Stomach (tissue), 9 donors: ENCODE data around the gene FANK1. TPM values are rescaled to one million over a fixed set of nuclear protein-coding genes. Genes with fewer than 3 reads are reported as not detected.
"Not testable (repeated sequence)": the region's sequence is repeated elsewhere in the genome, so short reads cannot be mapped to it uniquely, and the experiment has no call there.

Experiments
- DNase-seq, 2 donors: peaks; one replicate each; pipeline versions ENCODE4 v3.0.0 to v3.0.0-alpha.2; 2013 to 2019
- H3K27ac ChIP-seq, 5 donors: fragments of 200-600 bp in 4 of 5; sonication (generic) in 4 of 5; one replicate each; pipeline ENCODE4 v1.5.1; 2013 to 2019; ENCODE audit warnings: mild to moderate bottlenecking in 1 of 5, moderate library complexity in 1 of 5
- H3K27me3 ChIP-seq, 3 donors: fragments of 200-600 bp; sonication (generic); one replicate each; pipeline ENCODE4 v1.5.1; 2017 to 2019; ENCODE audit warnings: mixed run types in 1 of 3
- H3K36me3 ChIP-seq, 4 donors: fragments of 200-600 bp; sonication (generic); 1 replicate in 3 of 4; 2 replicates in 1 of 4; pipeline ENCODE4 v1.5.1; 2016 to 2019
- H3K4me1 ChIP-seq, 4 donors: fragments of 200-600 bp; sonication (generic); one replicate each; pipeline ENCODE4 v1.5.1; 2016 to 2019
- H3K4me3 ChIP-seq, 4 donors: fragments of 200-600 bp; sonication (generic) in 3 of 4; one replicate each; pipeline ENCODE4 v1.5.1; 2016 to 2019; ENCODE audit warnings: mild to moderate bottlenecking in 1 of 4
- H3K9me3 ChIP-seq, 4 donors: fragments of 200-600 bp; sonication (generic); one replicate each; pipeline ENCODE4 v1.5.1; 2016 to 2019
- CTCF ChIP-seq, 7 experiments: fragments of 450-650 bp in 4 of 7; fragments of 200-600 bp in 3 of 7; sonication (generic) in 3 of 7; IDR thresholded peaks; one replicate each; pipeline ENCODE4 v1.5.1; 2016 to 2019; ENCODE audit warnings: antibody characterized with exemption in 7 of 7, control low read depth in 2 of 7, mild to moderate bottlenecking in 1 of 7
- EP300 ChIP-seq: sonication (generic); formaldehyde crosslinking; IDR thresholded peaks from one replicate; pipeline ENCODE4 v1.6.1; 2017; ENCODE audit warnings: antibody characterized with exemption
- POLR2A ChIP-seq, 4 donors: fragments of 450-650 bp; IDR thresholded peaks; one replicate each; pipeline ENCODE4 v1.6.1; 2016; ENCODE audit warnings: antibody characterized with exemption in 4 of 4, control low read depth in 2 of 4, mild to moderate bottlenecking in 1 of 4, moderate library complexity in 1 of 4
- POLR2AphosphoS5 ChIP-seq, 3 donors: sonication (generic); formaldehyde crosslinking; IDR thresholded peaks; one replicate each; pipeline ENCODE4 v1.6.1; 2016; ENCODE audit warnings: antibody characterized with exemption in 3 of 3
- WGBS, 5 donors: extraction: QIAGEN DNeasy Blood & Tissue Kit in 3 of 5; methylation state at CpG; one replicate each; pipeline versions ENCODE4 v1.1.5 to v1.1.7; 2013 to 2018; 5-methylcytosine and 5-hydroxymethylcytosine counted together
- intact Hi-C: fragments of 100-400 bp; cut with DNase I; formaldehyde crosslinking; loops from one replicate; pipeline ENCODE4 v1.15.1; 2023; ENCODE audit warnings: low total_unique reads
- polyA plus RNA-seq, 3 donors: library from polyadenylated mRNA; stranded (reverse); fragments of 200-250 nt; gene quantifications; one replicate each; pipeline ENCODE4 v1.2.3, GENCODE V29; 2013
- total RNA-seq, 5 donors: library from RNA; depleted of rRNA; stranded (reverse); fragments of >200 nt; gene quantifications; one replicate each; pipeline versions ENCODE4 v1.1.0 to v1.2.3, GENCODE V29; 2014 to 2016
- donor health status: healthy with polysubstance abuse.
- donor health status: Bipolar disorder and iron deficiency.
- donor health status: healthy.

FANK1 gene
- total and polyA plus RNA-seq, 8 donors, result 1.6 to 13.3 (median 6.4) TPM

- no peaks in the 10 kb centered on the region for H3K27me3 ChIP-seq
- peaks cover 0 to 6% (median 0%) of the 10 kb centered on the region in 4 donors for H3K9me3 ChIP-seq
- H3K27ac ChIP-seq, result no peak overlapping the region
- H3K36me3 ChIP-seq, result no peaks in the 10 kb centered on the region
- intact Hi-C loops, result no loop called here
- 72 to 87% (median 83%) methylated on average over 1 of the region's 1 CpG for WGBS, 5 donors
- DNase-seq, result no peak
- no peak for TF ChIP-seq POLR2A (IDR thresholded peaks at IDR 0.05)
- no peak for TF ChIP-seq CTCF (IDR thresholded peaks at IDR 0.05)
- no peak for TF ChIP-seq POLR2AphosphoS5 (IDR thresholded peaks at IDR 0.05)
- no peak for TF ChIP-seq EP300
- no peaks in the 10 kb centered on the region for H3K4me1 ChIP-seq
- H3K4me3 ChIP-seq, result no peak overlapping the region
Observed at GRCh38 chr10:125967533-125967932, 71.2 kb downstream of the FANK1 start.

- H3K9me3 ChIP-seq, H3K36me3 ChIP-seq, H3K27ac ChIP-seq, H3K4me1 ChIP-seq, H3K27me3 ChIP-seq, DNase-seq, H3K4me3 ChIP-seq, intact Hi-C loops: not testable (repeated sequence)
- WGBS, 5 donors, result 87 to 94% (median 91%) methylated on average over 6 to 36 of the region's 36 CpGs
Observed at GRCh38 chr10:125970077-125970630, 73.8 kb downstream of the FANK1 start.

DNA sequence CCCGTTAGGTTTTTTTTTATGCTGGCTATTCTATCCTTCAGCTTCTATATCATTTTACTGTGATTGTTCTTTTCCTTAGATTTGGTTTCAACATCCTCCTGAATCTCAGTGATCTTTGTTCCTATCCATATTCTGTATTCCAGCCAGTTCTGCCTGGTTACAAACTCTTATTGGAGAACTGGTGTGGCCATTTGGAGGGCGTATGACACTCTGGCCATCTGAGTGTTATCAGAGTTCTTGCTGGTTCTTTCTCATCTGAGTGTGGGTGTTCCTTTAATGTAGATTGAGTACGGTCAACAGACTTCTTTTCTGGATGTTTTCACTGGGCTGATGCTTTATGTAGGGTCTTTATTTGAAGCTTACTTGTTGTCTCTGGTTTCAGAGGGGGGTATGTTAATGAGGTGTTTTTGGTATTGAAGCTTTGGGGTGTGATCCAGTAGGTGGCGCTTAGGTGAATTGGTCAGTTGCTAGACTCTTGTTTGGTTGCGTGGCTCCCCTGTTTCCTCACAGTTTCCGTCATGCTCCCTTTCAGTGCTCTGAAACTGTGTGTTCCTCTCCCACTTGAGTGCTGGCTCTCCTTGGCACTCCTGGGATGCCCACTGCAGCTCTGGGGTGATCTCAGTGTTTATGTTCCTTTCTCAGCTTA, 80.7 kb downstream of the FANK1 start:
- H3K36me3 ChIP-seq, result no peaks in the 10 kb centered on the region
- no peaks in the 10 kb centered on the region for H3K4me1 ChIP-seq
- 87 to 97% (median 92%) methylated on average over 6 of the region's 6 CpGs for WGBS, 5 donors
- H3K27me3 ChIP-seq, result peaks cover 0 to 1% (median 0%) of the 10 kb centered on the region in 3 donors
- H3K27ac ChIP-seq, result no peak overlapping the region
- no peak overlapping the region for H3K4me3 ChIP-seq
- intact Hi-C loops, result no loop called here
- no peaks in the 10 kb centered on the region for H3K9me3 ChIP-seq
- no peak for DNase-seq
- TF ChIP-seq EP300, result no peak
- no peak for TF ChIP-seq POLR2A (IDR thresholded peaks at IDR 0.05)
- no peak for TF ChIP-seq POLR2AphosphoS5 (IDR thresholded peaks at IDR 0.05)
- TF ChIP-seq CTCF (IDR thresholded peaks at IDR 0.05), result no peak

GRCh38 chr10:125979976-125980375, 83.6 kb downstream of the FANK1 start:
- H3K9me3 ChIP-seq, result no peaks in the 10 kb centered on the region
- intact Hi-C loops, result loop anchor here (10.0 kb wide), 3 partner anchors 405 to 765 kb away; partner anchors contain the start of gene ADAM12
- no peak for TF ChIP-seq POLR2A (IDR thresholded peaks at IDR 0.05)

DNA sequence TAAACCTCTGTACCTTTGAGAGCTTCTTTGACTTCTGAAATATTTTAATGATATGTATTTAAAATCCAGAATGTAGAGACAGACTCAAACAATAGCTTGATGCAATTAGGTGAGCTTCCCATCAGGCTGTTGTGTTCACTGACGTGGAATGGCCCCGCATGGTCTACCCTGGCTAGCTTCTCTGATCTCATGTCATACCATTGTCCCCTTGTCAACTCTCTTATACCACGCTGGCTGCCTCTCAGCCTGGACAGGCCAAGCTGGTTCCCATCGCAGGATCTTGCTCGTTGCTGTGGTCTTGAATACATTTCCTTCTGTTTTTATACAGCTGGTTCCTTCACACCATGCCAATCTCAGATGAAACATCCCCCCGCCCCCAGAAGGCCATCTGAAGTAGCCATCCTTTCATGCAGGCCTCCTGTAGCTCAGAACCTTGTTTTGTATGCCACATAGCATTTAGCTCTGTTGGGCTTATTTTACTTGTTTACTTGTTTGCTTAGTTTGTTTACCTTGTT, 84.2 kb downstream of the FANK1 start:
- TF ChIP-seq CTCF (IDR thresholded peaks at IDR 0.05) (no peak), POLR2AphosphoS5 (IDR thresholded peaks at IDR 0.05) (no peak), POLR2A (IDR thresholded peaks at IDR 0.05) (no peak), EP300 (no peak)
- intact Hi-C loops, result loop anchor here (10.0 kb wide), 3 partner anchors 404 to 764 kb away; partner anchors contain the start of gene ADAM12

More at GRCh38 chr10:125979976-125980375, 83.6 kb downstream of the FANK1 start:
- Histone ChIP-seq H3K27ac (no peak overlapping the region), H3K4me3 (no peak overlapping the region), H3K36me3 (no peaks in the 10 kb centered on the region), H3K4me1 (peaks cover 0 to 4% (median 0%) of the 10 kb centered on the region in 4 donors), H3K27me3 (peaks cover 0 to 3% (median 0%) of the 10 kb centered on the region in 3 donors)
- DNase-seq, result no peak
- WGBS, 5 donors, result 74 to 89% (median 86%) methylated on average over 7 of the region's 7 CpGs

More for the DNA sequence above, 84.2 kb downstream of the FANK1 start:
- peaks cover 0 to 3% (median 0%) of the 10 kb centered on the region in 3 donors for H3K27me3 ChIP-seq
- 65 to 84% (median 75%) methylated on average over 6 of the region's 6 CpGs for WGBS, 5 donors
- H3K27ac ChIP-seq, result no peak overlapping the region
- no peaks in the 10 kb centered on the region for H3K36me3 ChIP-seq
- H3K4me1 ChIP-seq, result peaks cover 0 to 4% (median 0%) of the 10 kb centered on the region in 4 donors
- no peaks in the 10 kb centered on the region for H3K9me3 ChIP-seq
- no peak overlapping the region for H3K4me3 ChIP-seq
- no peak for DNase-seq
